Esophagus muscularis mucosa (tissue), 4 donors: ENCODE results near the gene DDO.

Experiments
- EP300 ChIP-seq: sonication (generic); formaldehyde crosslinking; IDR thresholded peaks from one replicate; pipeline ENCODE4 v1.6.1; 2017; ENCODE audit warnings: antibody characterized with exemption
- POLR2A ChIP-seq: fragments of 450-650 bp; IDR thresholded peaks from one replicate; pipeline ENCODE4 v1.6.1; 2017; ENCODE audit warnings: antibody characterized with exemption, moderate library complexity, mild to moderate bottlenecking, low read depth
- POLR2AphosphoS5 ChIP-seq, 2 donors: sonication (generic); formaldehyde crosslinking; IDR thresholded peaks; one replicate each; pipeline ENCODE4 v1.6.1; 2017; ENCODE audit warnings: antibody characterized with exemption in 2 of 2
- TF ChIP-seq, protein P1 (sequence below), 3 experiments: fragments of 200-600 bp in 2 of 3; fragments of 450-650 bp in 1 of 3; sonication (generic) in 2 of 3; IDR thresholded peaks; one replicate each; pipeline ENCODE4 v1.5.1; 2017 to 2019; ENCODE audit warnings: antibody characterized with exemption in 3 of 3, mild to moderate bottlenecking in 2 of 3, moderate library complexity in 1 of 3

DNA sequence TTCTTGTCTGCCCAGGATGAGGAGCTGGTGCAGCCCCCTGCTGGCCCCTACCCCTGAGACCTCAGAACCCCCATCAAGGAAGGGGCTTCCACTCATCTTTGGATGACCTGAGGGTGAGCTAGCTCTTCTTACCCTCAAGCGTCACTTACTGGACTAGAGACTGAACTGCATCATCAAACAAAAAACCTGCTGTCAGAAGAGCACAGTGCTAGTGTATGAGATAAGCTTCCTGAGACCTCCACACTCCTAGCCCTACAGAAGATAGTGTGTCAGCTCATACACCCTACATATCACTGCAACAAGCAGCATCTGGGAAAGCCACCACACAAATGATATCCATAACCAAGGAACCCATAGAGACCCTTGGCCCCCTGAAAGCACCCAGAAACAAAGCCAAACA, 46.0 kb upstream of the DDO start:
- TF ChIP-seq, protein P1, sequence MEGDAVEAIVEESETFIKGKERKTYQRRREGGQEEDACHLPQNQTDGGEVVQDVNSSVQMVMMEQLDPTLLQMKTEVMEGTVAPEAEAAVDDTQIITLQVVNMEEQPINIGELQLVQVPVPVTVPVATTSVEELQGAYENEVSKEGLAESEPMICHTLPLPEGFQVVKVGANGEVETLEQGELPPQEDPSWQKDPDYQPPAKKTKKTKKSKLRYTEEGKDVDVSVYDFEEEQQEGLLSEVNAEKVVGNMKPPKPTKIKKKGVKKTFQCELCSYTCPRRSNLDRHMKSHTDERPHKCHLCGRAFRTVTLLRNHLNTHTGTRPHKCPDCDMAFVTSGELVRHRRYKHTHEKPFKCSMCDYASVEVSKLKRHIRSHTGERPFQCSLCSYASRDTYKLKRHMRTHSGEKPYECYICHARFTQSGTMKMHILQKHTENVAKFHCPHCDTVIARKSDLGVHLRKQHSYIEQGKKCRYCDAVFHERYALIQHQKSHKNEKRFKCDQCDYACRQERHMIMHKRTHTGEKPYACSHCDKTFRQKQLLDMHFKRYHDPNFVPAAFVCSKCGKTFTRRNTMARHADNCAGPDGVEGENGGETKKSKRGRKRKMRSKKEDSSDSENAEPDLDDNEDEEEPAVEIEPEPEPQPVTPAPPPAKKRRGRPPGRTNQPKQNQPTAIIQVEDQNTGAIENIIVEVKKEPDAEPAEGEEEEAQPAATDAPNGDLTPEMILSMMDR (IDR thresholded peaks at IDR 0.05) = no peak
- TF ChIP-seq POLR2AphosphoS5 (IDR thresholded peaks at IDR 0.05) = no peak
- TF ChIP-seq POLR2A = no peak
- TF ChIP-seq EP300 = no peak
